HCT116 (cell line): ENCODE data around the gene IQCC. TPM values are rescaled to one million over a fixed set of nuclear protein-coding genes. Genes with fewer than 3 reads are reported as not detected.

Source experiments
- ATAC-seq: fragments of 200-7000 bp; cut with Tn5 transposase; 2 replicates; pipeline ENCODE4 v1.9.1; 2020; ENCODE audit warnings: mild to moderate bottlenecking, moderate library complexity
- BruUV-seq: library from RNA; stranded (reverse); fragments of 400-500 nt; replicated peaks from 2 replicates; lab custom pipeline; 2021; lab: Mats Ljungman, UMichigan
- CTCF ChIA-PET: fragments of 300-600 bp; sonication (Branson Sonifier 250); formaldehyde crosslinking; loops from one replicate; lab custom pipeline; 2021; ENCODE audit warnings: antibody characterized with exemption; lab: Charles Lee
- POLR2A ChIA-PET: fragments of 300-600, 350-600 bp; sonication (Branson Sonifier 250); formaldehyde crosslinking; loops from one replicate; lab custom pipeline; 2021; ENCODE audit warnings: antibody characterized with exemption; lab: Charles Lee
- RAD21 ChIA-PET, 2 experiments: fragments of 300-600 bp; sonication (Branson Sonifier 250); formaldehyde crosslinking; loops; one replicate each; lab custom pipeline; 2023; ENCODE audit warnings: low total read pairs in 2 of 2; ENCODE audit not compliant: uncharacterized antibody in 2 of 2, unreplicated experiment in 2 of 2, low non-redundant PET in 1 of 2; lab: Charles Lee
- DNase-seq: peaks from one replicate; pipeline ENCODE4 v3.0.0-alpha.2; 2010; ENCODE audit warnings: low read depth, low spot score
- H2AFZ ChIP-seq: fragments of 200-600 bp; shearing (Covaris generic), sonication (generic); 2 replicates; pipeline ENCODE4 v1.6.1; 2017; ENCODE audit warnings: low read depth, mixed run types, mixed read lengths, antibody characterized with exemption, low read length; ENCODE audit not compliant: poor library complexity, severe bottlenecking
- H3K27ac ChIP-seq: 2 replicates; pipeline ENCODE4 v1.5.1; 2012; ENCODE audit warnings: low read depth, low read length
- H3K27me3 ChIP-seq: fragments of 200-600 bp; sonication (generic); 2 replicates; pipeline ENCODE4 v1.6.1; 2016; ENCODE audit warnings: mixed run types, low read length, mixed read lengths; ENCODE audit not compliant: insufficient read depth
- H3K36me3 ChIP-seq, 2 experiments: fragments of 200-500 bp in 1 of 2; fragments of 200-600 bp in 1 of 2; sonication (Bioruptor generic) in 1 of 2; sonication (generic) in 1 of 2; 2 replicates each; pipeline versions ENCODE4 v1.5.1 to v1.6.1; 2014 to 2016; ENCODE audit warnings: low read length in 2 of 2, inconsistent platforms in 1 of 2, mixed read lengths in 1 of 2, mixed run types in 1 of 2; ENCODE audit not compliant: insufficient read depth in 2 of 2, control insufficient read depth in 1 of 2
- H3K4me1 ChIP-seq, 2 experiments: fragments of 200-600 bp in 1 of 2; sonication (generic) in 1 of 2; 2 replicates each; pipeline versions ENCODE4 v1.5.1 to v1.6.1; 2012 to 2017; ENCODE audit warnings: low read length in 2 of 2, inconsistent platforms in 1 of 2, mild to moderate bottlenecking in 1 of 2, mixed read lengths in 1 of 2, mixed run types in 1 of 2, moderate library complexity in 1 of 2; ENCODE audit not compliant: insufficient read depth in 2 of 2, control insufficient read depth in 1 of 2
- H3K4me2 ChIP-seq: fragments of 200-600 bp; sonication (generic); 2 replicates; pipeline ENCODE4 v1.6.1; 2017; ENCODE audit warnings: mixed run types, low read length, mixed read lengths
- H3K4me3 ChIP-seq, 2 experiments: fragments of 200-600 bp in 1 of 2; sonication (generic) in 1 of 2; replicated peaks in 1 of 2; 2 replicates each; pipeline ENCODE4 v1.5.1; 2011 to 2016; ENCODE audit warnings: low read length in 2 of 2, control low read depth in 1 of 2, low read depth in 1 of 2, mild to moderate bottlenecking in 1 of 2, mixed read lengths in 1 of 2, mixed run types in 1 of 2
- H3K79me2 ChIP-seq: fragments of 200-600 bp; sonication (generic); 2 replicates; pipeline ENCODE4 v1.6.1; 2017; ENCODE audit warnings: mild to moderate bottlenecking, mixed run types, low read length, moderate library complexity, mixed read lengths; ENCODE audit not compliant: insufficient read depth
- H3K9ac ChIP-seq: fragments of 200-600 bp; sonication (generic); 2 replicates; pipeline ENCODE4 v1.6.1; 2016; ENCODE audit warnings: low read length, mixed read lengths
- H3K9me2 ChIP-seq: fragments of 200-600 bp; sonication (generic), shearing (Covaris generic); 2 replicates; pipeline ENCODE4 v1.6.1; 2017; ENCODE audit warnings: mixed run types, mild to moderate bottlenecking, moderate library complexity; ENCODE audit not compliant: insufficient read depth
- H3K9me3 ChIP-seq, 2 experiments: fragments of 200-500 bp in 1 of 2; fragments of 200-600 bp in 1 of 2; sonication (Bioruptor generic) in 1 of 2; sonication (generic) in 1 of 2; 2 replicates each; pipeline ENCODE4 v1.6.1; 2014 to 2017; ENCODE audit warnings: low read length in 2 of 2, mixed read lengths in 2 of 2, inconsistent platforms in 1 of 2, low read depth in 1 of 2, mild to moderate bottlenecking in 1 of 2, mixed run types in 1 of 2, moderate library complexity in 1 of 2; ENCODE audit not compliant: control insufficient read depth in 1 of 2, insufficient read depth in 1 of 2
- H4K20me1 ChIP-seq: fragments of 200-600 bp; sonication (generic), shearing (Covaris generic); 2 replicates; pipeline ENCODE4 v1.6.1; 2017; ENCODE audit warnings: mixed run types, mild to moderate bottlenecking, moderate library complexity; ENCODE audit not compliant: insufficient read depth
- CBX3 ChIP-seq: IDR thresholded peaks from 2 replicates; pipeline ENCODE4 v1.6.1; 2012; ENCODE audit warnings: low read depth
- CEBPB ChIP-seq: IDR thresholded peaks from 2 replicates; pipeline ENCODE4 v1.6.1; 2012; ENCODE audit warnings: low read depth
- EGR1 ChIP-seq: IDR thresholded peaks from 2 replicates; pipeline ENCODE4 v1.6.1; 2012; ENCODE audit warnings: low read depth
- ELF1 ChIP-seq: IDR thresholded peaks from 2 replicates; pipeline ENCODE4 v1.6.1; 2012; ENCODE audit warnings: low read depth, borderline replicate concordance
- EZH2 ChIP-seq: fragments of 200-600 bp; sonication (generic); IDR thresholded peaks from 2 replicates; pipeline ENCODE4 v1.6.1; 2017; ENCODE audit warnings: antibody characterized with exemption, mixed run types
- EZH2phosphoT487 ChIP-seq: fragments of 200-600 bp; IDR thresholded peaks from 2 replicates; pipeline ENCODE4 v1.6.1; 2018; ENCODE audit warnings: antibody characterized with exemption, borderline replicate concordance
- FOSL1 ChIP-seq: IDR thresholded peaks from 2 replicates; pipeline ENCODE4 v1.6.1; 2012; ENCODE audit warnings: low read depth
- JUND ChIP-seq: IDR thresholded peaks from 2 replicates; pipeline ENCODE4 v1.6.1; 2012
- MAX ChIP-seq: IDR thresholded peaks from 2 replicates; pipeline ENCODE4 v1.6.1; 2012
- POLR2A ChIP-seq: IDR thresholded peaks from 2 replicates; pipeline ENCODE4 v1.7.0; 2011; ENCODE audit warnings: borderline replicate concordance; ENCODE audit not compliant: insufficient read depth, insufficient read length; ENCODE audit errors: extremely low read depth
- POLR2AphosphoS5 ChIP-seq: IDR thresholded peaks from 2 replicates; pipeline ENCODE4 v1.6.1; 2011; ENCODE audit warnings: mild to moderate bottlenecking, low read depth, low read length, moderate library complexity
- RAD21 ChIP-seq: IDR thresholded peaks from 2 replicates; pipeline ENCODE4 v1.6.1; 2012; ENCODE audit warnings: low read depth, mild to moderate bottlenecking
- REST ChIP-seq: IDR thresholded peaks from 2 replicates; pipeline ENCODE4 v1.6.1; 2012; ENCODE audit warnings: low read depth
- SIN3A ChIP-seq: IDR thresholded peaks from 2 replicates; pipeline ENCODE4 v1.6.1; 2012; ENCODE audit warnings: low read depth
- SP1 ChIP-seq: IDR thresholded peaks from 2 replicates; pipeline ENCODE4 v1.6.1; 2012; ENCODE audit warnings: low read depth
- SRF ChIP-seq: IDR thresholded peaks from 2 replicates; pipeline ENCODE4 v1.6.1; 2012; ENCODE audit warnings: low read depth
- TCF7L2 ChIP-seq: IDR thresholded peaks from 2 replicates; pipeline ENCODE4 v1.7.0; 2011; ENCODE audit warnings: borderline replicate concordance, inconsistent platforms; ENCODE audit not compliant: insufficient read depth, insufficient read length; ENCODE audit errors: extremely low read depth
- YY1 ChIP-seq: IDR thresholded peaks from 2 replicates; pipeline ENCODE4 v1.6.1; 2011; ENCODE audit warnings: low read length, low read depth, moderate library complexity, mild to moderate bottlenecking; ENCODE audit not compliant: insufficient replicate concordance; ENCODE audit errors: extremely low read depth
- ZNF274 ChIP-seq: fragments of 200-500 bp; sonication (Bioruptor generic); IDR thresholded peaks from 2 replicates; pipeline ENCODE4 v1.6.1; 2014; ENCODE audit warnings: mild to moderate bottlenecking, low read depth, low read length, inconsistent platforms
- intact Hi-C: fragments of 100-400 bp; cut with micrococcal nuclease; formaldehyde crosslinking; loops from 2 replicates; pipeline ENCODE4 v1.10.0; 2022
- total RNA-seq: library from RNA; stranded (reverse); gene quantifications from one replicate; pipeline ENCODE4 v1.2.1, GENCODE V29; 2021; ENCODE audit not compliant: unreplicated experiment
- TF ChIP-seq, protein P1 (sequence below), 3 experiments: fragments of 200-600 bp in 1 of 3; sonication (generic) in 1 of 3; IDR thresholded peaks in 2 of 3; conservative IDR thresholded peaks in 1 of 3; 2 replicates each; pipeline ENCODE4 v1.5.1; 2012 to 2017; ENCODE audit warnings: low read depth in 2 of 3, low read length in 2 of 3, antibody characterized with exemption in 1 of 3, borderline replicate concordance in 1 of 3, control low read depth in 1 of 3, mild to moderate bottlenecking in 1 of 3, mixed read lengths in 1 of 3, mixed run types in 1 of 3, moderate library complexity in 1 of 3; ENCODE audit not compliant: insufficient read depth in 1 of 3
- TF ChIP-seq, protein P2 (sequence below): IDR thresholded peaks from 2 replicates; pipeline ENCODE4 v1.6.1; 2012

Gene IQCC
- total RNA-seq, 1 experiment from 2014 or later, result 4.7 TPM

- peak within 1 kb of the TSS; percentile 95 for H3K4me2 ChIP-seq
- H3K9me2 ChIP-seq, result no peaks in the 10 kb centered on the region
- H3K27me3 ChIP-seq, result no peaks in the 10 kb centered on the region
- peak; percentile 92 for ATAC-seq
- peak within 1 kb of the TSS; percentile 85 to 86 for H3K4me3 ChIP-seq
- DNase-seq, result peak; percentile 83
- peak within 1 kb of the TSS; percentile 72 for H2AFZ ChIP-seq
- ChIA-PET POLR2A (interaction anchor here (1.0 to 1.5 kb wide), 5 partner anchors 25 to 156 kb away, joined by 3 to 7 read pairs (median 4); partner anchors contain the start of genes MARCKSL1 and TMEM39B), RAD21 (interaction anchor here in 1 of 2 experiments (0.6 kb wide), 1 partner anchor 64 kb away, joined by 6 read pairs; no protein-coding TSS in a partner anchor), CTCF (no interaction called here)
- intact Hi-C loops, result loop anchor here (5.0 kb wide), 1 partner anchor 67 kb away; no protein-coding TSS in a partner anchor
- no peaks in the 10 kb centered on the region for H3K9me3 ChIP-seq
- BruUV-seq, result no TSS peak
- peaks cover 6% of the 10 kb centered on the region; the same call in 1 of the 2 replicates for H4K20me1 ChIP-seq
- peaks cover 15 to 32% of the 10 kb centered on the region in 2 experiments for H3K4me1 ChIP-seq
- peak within 1 kb of the TSS; percentile 69 for H3K27ac ChIP-seq
- peaks cover 19 to 32% of the 10 kb centered on the region in 2 experiments for H3K36me3 ChIP-seq
- H3K79me2 ChIP-seq, result peaks cover 45% of the 10 kb centered on the region
- peak within 1 kb of the TSS; percentile 95 for H3K9ac ChIP-seq
- TF ChIP-seq, protein P1, sequence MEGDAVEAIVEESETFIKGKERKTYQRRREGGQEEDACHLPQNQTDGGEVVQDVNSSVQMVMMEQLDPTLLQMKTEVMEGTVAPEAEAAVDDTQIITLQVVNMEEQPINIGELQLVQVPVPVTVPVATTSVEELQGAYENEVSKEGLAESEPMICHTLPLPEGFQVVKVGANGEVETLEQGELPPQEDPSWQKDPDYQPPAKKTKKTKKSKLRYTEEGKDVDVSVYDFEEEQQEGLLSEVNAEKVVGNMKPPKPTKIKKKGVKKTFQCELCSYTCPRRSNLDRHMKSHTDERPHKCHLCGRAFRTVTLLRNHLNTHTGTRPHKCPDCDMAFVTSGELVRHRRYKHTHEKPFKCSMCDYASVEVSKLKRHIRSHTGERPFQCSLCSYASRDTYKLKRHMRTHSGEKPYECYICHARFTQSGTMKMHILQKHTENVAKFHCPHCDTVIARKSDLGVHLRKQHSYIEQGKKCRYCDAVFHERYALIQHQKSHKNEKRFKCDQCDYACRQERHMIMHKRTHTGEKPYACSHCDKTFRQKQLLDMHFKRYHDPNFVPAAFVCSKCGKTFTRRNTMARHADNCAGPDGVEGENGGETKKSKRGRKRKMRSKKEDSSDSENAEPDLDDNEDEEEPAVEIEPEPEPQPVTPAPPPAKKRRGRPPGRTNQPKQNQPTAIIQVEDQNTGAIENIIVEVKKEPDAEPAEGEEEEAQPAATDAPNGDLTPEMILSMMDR (IDR thresholded peaks at IDR 0.05 in 2 of 3, conservative IDR thresholded peaks at IDR 0.05 in 1 of 3; ENCODE audit: borderline replicate concordance in 1 of 3, insufficient read depth in 1 of 3, low read depth in 2 of 3, low read length in 2 of 3), result no peak
- TF ChIP-seq, protein P2, sequence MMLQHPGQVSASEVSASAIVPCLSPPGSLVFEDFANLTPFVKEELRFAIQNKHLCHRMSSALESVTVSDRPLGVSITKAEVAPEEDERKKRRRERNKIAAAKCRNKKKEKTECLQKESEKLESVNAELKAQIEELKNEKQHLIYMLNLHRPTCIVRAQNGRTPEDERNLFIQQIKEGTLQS, result no peak
- TF ChIP-seq JUND, result no peak
- no peak for TF ChIP-seq YY1
- TF ChIP-seq RAD21, result 0 out of 2 replicates have a peak, but pooled peaks have one; percentile 18
- no peak for TF ChIP-seq FOSL1
- TF ChIP-seq POLR2A, result peak; percentile 83
- no peak for TF ChIP-seq ELF1
- no peak for TF ChIP-seq EZH2phosphoT487
- no peak for TF ChIP-seq CEBPB
- TF ChIP-seq MAX, result peak; percentile 96
- TF ChIP-seq TCF7L2, result peak; percentile 9
- TF ChIP-seq CBX3, result 0 out of 2 replicates have a peak, but pooled peaks have one; percentile 18
- no peak for TF ChIP-seq SRF
- TF ChIP-seq REST, result no peak
- TF ChIP-seq SIN3A, result peak; percentile 88
- no peak for TF ChIP-seq ZNF274
- peak; percentile 82 for TF ChIP-seq SP1
- TF ChIP-seq EGR1, result peak; percentile 95
- peak; percentile 79 for TF ChIP-seq POLR2AphosphoS5
- no peak for TF ChIP-seq EZH2
Measured at GRCh38 chr1:32179443-32180185, 25.9 kb upstream of the IQCC start, which contains the start of gene TXLNA. Gene TXLNA, plus strand, starts transcription at chr1:32179675. Its CDS starts 671 bp downstream, at chr1:32180346.
